Heart left ventricle (tissue), 13 donors: ENCODE results near the gene IL22.

Experiments
- CTCF ChIP-seq, 12 donors: fragments of 200-600 bp; sonication (generic) in 4 of 12; IDR thresholded peaks; one replicate each; pipeline versions ENCODE4 v1.5.0 to v1.8.0; 2018 to 2022; ENCODE audit warnings: antibody characterized with exemption in 12 of 12, mild to moderate bottlenecking in 5 of 12
- POLR2A ChIP-seq, 2 donors: fragments of 450-650 bp; IDR thresholded peaks; one replicate each; pipeline ENCODE4 v1.6.1; 2017; ENCODE audit warnings: antibody characterized with exemption in 2 of 2, mild to moderate bottlenecking in 2 of 2, moderate library complexity in 2 of 2
- donor health status: ischemic (EF 13 %, LVEDD 7.1; RV severe dilation, severe dysfunction).
- donor health status: DM: no; HTN: yes; CAD: no.
- donor health status: DM: no; HTN: no; CAD: no.
- donor health status: ischemic (EF 25% LVEDD 6.9; RV normal size, moderate dysfunction).
- donor health status: ischemic (EF 25% LVEDD 5.7; RV mildly dilated, moderate dysfunction).
- donor health status: ischemic (EF 35%, LVEDD 5.7; RV mildly dilated, moderate dysfunction).
- donor health status: nonischemic (EF 11% LVEDD 7.7; RV severe dilation, severe dysfunction).
- donor health status: DM: yes; HTN: yes; CAD: no.
- donor health status: PGD.
- donor health status: ischemic (EF 29% LVEDD 5.4; RV normal size, mild dysfunction).
- donor health status: nonischemic (EF 23%, LVEDD 6.1; RV moderate dilation, normal function).

DNA sequence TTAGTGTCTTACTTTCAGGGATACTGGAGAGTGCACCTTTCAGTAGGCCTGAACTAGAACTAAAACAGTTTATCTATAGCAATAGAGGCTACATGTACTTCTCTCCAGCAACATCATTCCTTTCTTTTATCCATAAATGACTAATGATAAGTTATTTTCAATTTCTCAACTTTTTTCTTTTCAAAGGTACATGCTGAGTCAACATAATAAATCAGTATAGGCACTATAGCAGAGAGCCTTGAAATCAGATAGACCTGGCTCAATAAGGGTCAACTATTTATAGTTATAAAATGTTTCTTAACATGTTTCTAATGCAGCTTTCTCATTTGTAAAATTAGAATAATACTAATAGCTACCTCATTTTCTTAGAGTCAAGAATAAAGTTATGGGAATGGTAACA, 5.6 kb downstream of the IL22 start:
- no peak for TF ChIP-seq CTCF (IDR thresholded peaks at IDR 0.05)
- no peak for TF ChIP-seq POLR2A (IDR thresholded peaks at IDR 0.05)
